HepG2 (cell line): ENCODE data around the gene RPL19. TPM values are rescaled to one million over a fixed set of nuclear protein-coding genes. Genes with fewer than 3 reads are reported as not detected.

ENCODE experiments used
- TAF1 ChIP-seq: sonication (generic); formaldehyde crosslinking; IDR thresholded peaks from 2 replicates; pipeline ENCODE4 v1.4.0; 2020; ENCODE audit warnings: missing genetic modification reagents
- TOE1 ChIP-seq: sonication (generic); formaldehyde crosslinking; IDR thresholded peaks from 2 replicates; pipeline ENCODE4 v1.4.0; 2020; ENCODE audit warnings: mild to moderate bottlenecking, missing genetic modification reagents
- ZKSCAN5 ChIP-seq: sonication (generic); formaldehyde crosslinking; IDR thresholded peaks from 2 replicates; pipeline ENCODE4 v1.5.1; 2020; ENCODE audit warnings: mild to moderate bottlenecking, missing genetic modification reagents
- ZNF331 ChIP-seq: sonication (generic); formaldehyde crosslinking; IDR thresholded peaks from 2 replicates; pipeline ENCODE4 v1.4.0; 2020; ENCODE audit warnings: missing genetic modification reagents
- ZSCAN25 ChIP-seq: sonication (generic); formaldehyde crosslinking; IDR thresholded peaks from 2 replicates; pipeline ENCODE4 v1.8.0; 2022; ENCODE audit warnings: mild to moderate bottlenecking, missing genetic modification reagents
- polyA plus RNA-seq, 8 experiments: library from polyadenylated mRNA; depleted of rRNA in 3 of 8; stranded (reverse) in 7 of 8; unstranded in 1 of 8; fragments of >200 nt; fragmentation: Illumina TruSeq in 4 of 8; extraction: Trizol in 4 of 8; gene quantifications; 2 replicates each; pipeline versions ENCODE4 v1.2.1 to v1.2.3, GENCODE V29; 2011 to 2016; ENCODE audit warnings: low read depth in 4 of 8, missing spikeins in 1 of 8, mixed read lengths in 1 of 8; ENCODE audit not compliant: insufficient read depth in 1 of 8
- total RNA-seq, 5 experiments: library from RNA; depleted of rRNA; stranded (reverse); fragments of >200 nt; fragmentation: Illumina TruSeq; extraction: Trizol; gene quantifications; 2 replicates each; pipeline ENCODE4 v1.2.3, GENCODE V29; 2016; ENCODE audit warnings: low read depth in 1 of 5
- TF ChIP-seq, protein P1 (sequence below): IDR thresholded peaks from 2 replicates; pipeline ENCODE4 v1.6.1; 2016; ENCODE audit warnings: missing compliant biosample characterization, missing genetic modification reagents, borderline replicate concordance
- TF ChIP-seq, protein P2 (sequence below): sonication (generic); formaldehyde crosslinking; IDR thresholded peaks from 2 replicates; pipeline ENCODE4 v1.4.0; 2020; ENCODE audit warnings: mild to moderate bottlenecking, missing genetic modification reagents, borderline replicate concordance
- TF ChIP-seq, protein P3 (sequence below): sonication (generic); formaldehyde crosslinking; IDR thresholded peaks from 2 replicates; pipeline ENCODE4 v1.9.0; 2021; ENCODE audit warnings: missing genetic modification reagents, borderline replicate concordance
- TF ChIP-seq, protein P4 (sequence below): sonication (generic); formaldehyde crosslinking; IDR thresholded peaks from 2 replicates; pipeline ENCODE4 v1.4.0; 2020; ENCODE audit warnings: missing genetic modification reagents, borderline replicate concordance
- TF ChIP-seq, protein P5 (sequence below): sonication (generic); formaldehyde crosslinking; IDR thresholded peaks from 2 replicates; pipeline ENCODE4 v1.4.0; 2020; ENCODE audit warnings: mild to moderate bottlenecking, missing genetic modification reagents
- TF ChIP-seq, protein P6 (sequence below): sonication (generic); formaldehyde crosslinking; IDR thresholded peaks from 2 replicates; pipeline ENCODE4 v1.4.0; 2020; ENCODE audit warnings: mild to moderate bottlenecking, missing genetic modification reagents

Gene RPL19
- total and polyA plus RNA-seq, 2 of the 13 experiments (the other 11 are each of a cell fraction or from before 2014, with no cell fraction given), result 2,522 to 2,768 TPM

DNA sequence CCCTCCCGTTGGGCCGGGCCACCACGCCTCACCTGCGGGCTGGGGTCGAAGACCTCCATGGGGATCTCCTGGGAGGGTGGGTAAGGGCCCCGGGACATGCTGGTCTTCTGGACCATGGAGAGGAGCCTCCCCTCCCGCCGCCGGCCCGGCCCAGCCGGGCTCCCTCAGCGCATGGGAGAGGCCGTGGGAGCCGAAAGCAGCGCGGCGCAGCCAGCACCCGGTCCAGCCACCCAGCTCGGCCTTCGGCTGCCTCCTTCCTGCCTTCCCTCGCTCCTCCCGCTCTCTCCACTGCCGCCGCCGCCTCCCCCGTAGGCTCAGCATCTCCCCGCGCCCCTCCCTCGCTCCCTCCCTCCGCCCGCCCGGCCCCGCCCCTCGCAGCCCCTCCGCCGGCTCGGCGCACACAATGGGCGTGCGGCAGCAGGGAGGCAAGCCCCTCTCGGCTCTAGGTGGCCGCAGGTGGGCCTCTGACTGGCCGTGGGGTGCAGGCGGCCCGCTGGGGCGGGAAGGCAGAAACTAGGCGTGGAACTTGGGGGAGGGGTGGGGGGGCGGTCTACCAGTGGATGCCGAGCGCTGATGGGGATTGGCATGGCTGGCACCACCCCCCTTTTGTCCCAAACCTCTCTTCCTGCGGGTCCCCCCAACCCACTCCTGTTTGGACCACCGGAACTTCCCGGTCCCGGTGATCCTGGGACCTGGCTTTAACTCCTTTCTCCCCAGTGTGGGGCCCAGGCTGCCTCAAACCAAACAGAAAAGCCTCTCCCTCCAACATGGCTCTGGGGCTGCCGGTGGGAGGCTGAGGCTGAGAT, 2.5 kb upstream of the RPL19 start, which contains the start of gene CACNB1 (continued):
- TF ChIP-seq, protein P1, sequence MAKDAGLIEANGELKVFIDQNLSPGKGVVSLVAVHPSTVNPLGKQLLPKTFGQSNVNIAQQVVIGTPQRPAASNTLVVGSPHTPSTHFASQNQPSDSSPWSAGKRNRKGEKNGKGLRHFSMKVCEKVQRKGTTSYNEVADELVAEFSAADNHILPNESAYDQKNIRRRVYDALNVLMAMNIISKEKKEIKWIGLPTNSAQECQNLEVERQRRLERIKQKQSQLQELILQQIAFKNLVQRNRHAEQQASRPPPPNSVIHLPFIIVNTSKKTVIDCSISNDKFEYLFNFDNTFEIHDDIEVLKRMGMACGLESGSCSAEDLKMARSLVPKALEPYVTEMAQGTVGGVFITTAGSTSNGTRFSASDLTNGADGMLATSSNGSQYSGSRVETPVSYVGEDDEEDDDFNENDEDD, result peak; percentile 70; the same call in 1 of the 2 replicates
- TF ChIP-seq TOE1 (CRISPR knock-in tag) (no peak), TAF1 (CRISPR knock-in tag) (peak; percentile 50; the same call in 1 of the 2 replicates), ZKSCAN5 (CRISPR knock-in tag) (no peak), ZNF331 (CRISPR knock-in tag) (0 out of 2 replicates have a peak, but pooled peaks have one; percentile 26), ZSCAN25 (peak; percentile 47)
- TF ChIP-seq, protein P2, sequence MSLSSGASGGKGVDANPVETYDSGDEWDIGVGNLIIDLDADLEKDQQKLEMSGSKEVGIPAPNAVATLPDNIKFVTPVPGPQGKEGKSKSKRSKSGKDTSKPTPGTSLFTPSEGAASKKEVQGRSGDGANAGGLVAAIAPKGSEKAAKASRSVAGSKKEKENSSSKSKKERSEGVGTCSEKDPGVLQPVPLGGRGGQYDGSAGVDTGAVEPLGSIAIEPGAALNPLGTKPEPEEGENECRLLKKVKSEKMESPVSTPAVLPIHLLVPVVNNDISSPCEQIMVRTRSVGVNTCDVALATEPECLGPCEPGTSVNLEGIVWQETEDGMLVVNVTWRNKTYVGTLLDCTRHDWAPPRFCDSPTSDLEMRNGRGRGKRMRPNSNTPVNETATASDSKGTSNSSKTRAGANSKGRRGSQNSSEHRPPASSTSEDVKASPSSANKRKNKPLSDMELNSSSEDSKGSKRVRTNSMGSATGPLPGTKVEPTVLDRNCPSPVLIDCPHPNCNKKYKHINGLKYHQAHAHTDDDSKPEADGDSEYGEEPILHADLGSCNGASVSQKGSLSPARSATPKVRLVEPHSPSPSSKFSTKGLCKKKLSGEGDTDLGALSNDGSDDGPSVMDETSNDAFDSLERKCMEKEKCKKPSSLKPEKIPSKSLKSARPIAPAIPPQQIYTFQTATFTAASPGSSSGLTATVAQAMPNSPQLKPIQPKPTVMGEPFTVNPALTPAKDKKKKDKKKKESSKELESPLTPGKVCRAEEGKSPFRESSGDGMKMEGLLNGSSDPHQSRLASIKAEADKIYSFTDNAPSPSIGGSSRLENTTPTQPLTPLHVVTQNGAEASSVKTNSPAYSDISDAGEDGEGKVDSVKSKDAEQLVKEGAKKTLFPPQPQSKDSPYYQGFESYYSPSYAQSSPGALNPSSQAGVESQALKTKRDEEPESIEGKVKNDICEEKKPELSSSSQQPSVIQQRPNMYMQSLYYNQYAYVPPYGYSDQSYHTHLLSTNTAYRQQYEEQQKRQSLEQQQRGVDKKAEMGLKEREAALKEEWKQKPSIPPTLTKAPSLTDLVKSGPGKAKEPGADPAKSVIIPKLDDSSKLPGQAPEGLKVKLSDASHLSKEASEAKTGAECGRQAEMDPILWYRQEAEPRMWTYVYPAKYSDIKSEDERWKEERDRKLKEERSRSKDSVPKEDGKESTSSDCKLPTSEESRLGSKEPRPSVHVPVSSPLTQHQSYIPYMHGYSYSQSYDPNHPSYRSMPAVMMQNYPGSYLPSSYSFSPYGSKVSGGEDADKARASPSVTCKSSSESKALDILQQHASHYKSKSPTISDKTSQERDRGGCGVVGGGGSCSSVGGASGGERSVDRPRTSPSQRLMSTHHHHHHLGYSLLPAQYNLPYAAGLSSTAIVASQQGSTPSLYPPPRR (CRISPR knock-in tag), result no peak
- TF ChIP-seq, protein P3, sequence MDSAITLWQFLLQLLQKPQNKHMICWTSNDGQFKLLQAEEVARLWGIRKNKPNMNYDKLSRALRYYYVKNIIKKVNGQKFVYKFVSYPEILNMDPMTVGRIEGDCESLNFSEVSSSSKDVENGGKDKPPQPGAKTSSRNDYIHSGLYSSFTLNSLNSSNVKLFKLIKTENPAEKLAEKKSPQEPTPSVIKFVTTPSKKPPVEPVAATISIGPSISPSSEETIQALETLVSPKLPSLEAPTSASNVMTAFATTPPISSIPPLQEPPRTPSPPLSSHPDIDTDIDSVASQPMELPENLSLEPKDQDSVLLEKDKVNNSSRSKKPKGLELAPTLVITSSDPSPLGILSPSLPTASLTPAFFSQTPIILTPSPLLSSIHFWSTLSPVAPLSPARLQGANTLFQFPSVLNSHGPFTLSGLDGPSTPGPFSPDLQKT, result no peak
- TF ChIP-seq, protein P4, sequence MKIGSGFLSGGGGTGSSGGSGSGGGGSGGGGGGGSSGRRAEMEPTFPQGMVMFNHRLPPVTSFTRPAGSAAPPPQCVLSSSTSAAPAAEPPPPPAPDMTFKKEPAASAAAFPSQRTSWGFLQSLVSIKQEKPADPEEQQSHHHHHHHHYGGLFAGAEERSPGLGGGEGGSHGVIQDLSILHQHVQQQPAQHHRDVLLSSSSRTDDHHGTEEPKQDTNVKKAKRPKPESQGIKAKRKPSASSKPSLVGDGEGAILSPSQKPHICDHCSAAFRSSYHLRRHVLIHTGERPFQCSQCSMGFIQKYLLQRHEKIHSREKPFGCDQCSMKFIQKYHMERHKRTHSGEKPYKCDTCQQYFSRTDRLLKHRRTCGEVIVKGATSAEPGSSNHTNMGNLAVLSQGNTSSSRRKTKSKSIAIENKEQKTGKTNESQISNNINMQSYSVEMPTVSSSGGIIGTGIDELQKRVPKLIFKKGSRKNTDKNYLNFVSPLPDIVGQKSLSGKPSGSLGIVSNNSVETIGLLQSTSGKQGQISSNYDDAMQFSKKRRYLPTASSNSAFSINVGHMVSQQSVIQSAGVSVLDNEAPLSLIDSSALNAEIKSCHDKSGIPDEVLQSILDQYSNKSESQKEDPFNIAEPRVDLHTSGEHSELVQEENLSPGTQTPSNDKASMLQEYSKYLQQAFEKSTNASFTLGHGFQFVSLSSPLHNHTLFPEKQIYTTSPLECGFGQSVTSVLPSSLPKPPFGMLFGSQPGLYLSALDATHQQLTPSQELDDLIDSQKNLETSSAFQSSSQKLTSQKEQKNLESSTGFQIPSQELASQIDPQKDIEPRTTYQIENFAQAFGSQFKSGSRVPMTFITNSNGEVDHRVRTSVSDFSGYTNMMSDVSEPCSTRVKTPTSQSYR (CRISPR knock-in tag), result peak; percentile 51; the same call in 1 of the 2 replicates
- TF ChIP-seq, protein P5, sequence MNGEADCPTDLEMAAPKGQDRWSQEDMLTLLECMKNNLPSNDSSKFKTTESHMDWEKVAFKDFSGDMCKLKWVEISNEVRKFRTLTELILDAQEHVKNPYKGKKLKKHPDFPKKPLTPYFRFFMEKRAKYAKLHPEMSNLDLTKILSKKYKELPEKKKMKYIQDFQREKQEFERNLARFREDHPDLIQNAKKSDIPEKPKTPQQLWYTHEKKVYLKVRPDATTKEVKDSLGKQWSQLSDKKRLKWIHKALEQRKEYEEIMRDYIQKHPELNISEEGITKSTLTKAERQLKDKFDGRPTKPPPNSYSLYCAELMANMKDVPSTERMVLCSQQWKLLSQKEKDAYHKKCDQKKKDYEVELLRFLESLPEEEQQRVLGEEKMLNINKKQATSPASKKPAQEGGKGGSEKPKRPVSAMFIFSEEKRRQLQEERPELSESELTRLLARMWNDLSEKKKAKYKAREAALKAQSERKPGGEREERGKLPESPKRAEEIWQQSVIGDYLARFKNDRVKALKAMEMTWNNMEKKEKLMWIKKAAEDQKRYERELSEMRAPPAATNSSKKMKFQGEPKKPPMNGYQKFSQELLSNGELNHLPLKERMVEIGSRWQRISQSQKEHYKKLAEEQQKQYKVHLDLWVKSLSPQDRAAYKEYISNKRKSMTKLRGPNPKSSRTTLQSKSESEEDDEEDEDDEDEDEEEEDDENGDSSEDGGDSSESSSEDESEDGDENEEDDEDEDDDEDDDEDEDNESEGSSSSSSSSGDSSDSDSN (CRISPR knock-in tag), result peak; percentile 82; the same call in 1 of the 2 replicates
- TF ChIP-seq, protein P6, sequence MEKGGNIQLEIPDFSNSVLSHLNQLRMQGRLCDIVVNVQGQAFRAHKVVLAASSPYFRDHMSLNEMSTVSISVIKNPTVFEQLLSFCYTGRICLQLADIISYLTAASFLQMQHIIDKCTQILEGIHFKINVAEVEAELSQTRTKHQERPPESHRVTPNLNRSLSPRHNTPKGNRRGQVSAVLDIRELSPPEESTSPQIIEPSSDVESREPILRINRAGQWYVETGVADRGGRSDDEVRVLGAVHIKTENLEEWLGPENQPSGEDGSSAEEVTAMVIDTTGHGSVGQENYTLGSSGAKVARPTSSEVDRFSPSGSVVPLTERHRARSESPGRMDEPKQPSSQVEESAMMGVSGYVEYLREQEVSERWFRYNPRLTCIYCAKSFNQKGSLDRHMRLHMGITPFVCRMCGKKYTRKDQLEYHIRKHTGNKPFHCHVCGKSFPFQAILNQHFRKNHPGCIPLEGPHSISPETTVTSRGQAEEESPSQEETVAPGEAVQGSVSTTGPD (CRISPR knock-in tag), result no peak
